Trophoblast cell (in vitro differentiated cells and primary cell): ENCODE data around the gene NUDT16L1.

Experiments used
- DNase-seq, 2 donors: peaks; one replicate each; pipeline ENCODE4 v3.0.0-alpha.2; 2016
- H2AFZ ChIP-seq: 2 replicates; pipeline ENCODE4 v1.6.1; 2013; ENCODE audit warnings: low read length, moderate library complexity, mild to moderate bottlenecking; ENCODE audit not compliant: insufficient read depth, poor library complexity
- H2AK5ac ChIP-seq: 2 replicates; pipeline ENCODE4 v1.6.1; 2013; ENCODE audit warnings: mild to moderate bottlenecking, low read length
- H2BK120ac ChIP-seq: 2 replicates; pipeline ENCODE4 v1.6.1; 2013; ENCODE audit warnings: low read length, mild to moderate bottlenecking, moderate library complexity; ENCODE audit not compliant: insufficient read depth, poor library complexity
- H2BK12ac ChIP-seq: 2 replicates; pipeline ENCODE4 v1.6.1; 2013; ENCODE audit warnings: mild to moderate bottlenecking, low read length, moderate library complexity
- H2BK5ac ChIP-seq: 2 replicates; pipeline ENCODE4 v1.6.1; 2013; ENCODE audit warnings: low read length, low read depth, moderate library complexity, mild to moderate bottlenecking; ENCODE audit not compliant: poor library complexity
- H3K14ac ChIP-seq: 2 replicates; pipeline ENCODE4 v1.6.1; 2013; ENCODE audit warnings: mild to moderate bottlenecking, low read length
- H3K18ac ChIP-seq: 2 replicates; pipeline ENCODE4 v1.6.1; 2013; ENCODE audit warnings: mild to moderate bottlenecking, low read length
- H3K23ac ChIP-seq: 2 replicates; pipeline ENCODE4 v1.6.1; 2013; ENCODE audit warnings: low read length
- H3K27ac ChIP-seq: 2 replicates; pipeline ENCODE4 v1.5.1; 2013; ENCODE audit warnings: low read depth, mild to moderate bottlenecking, inconsistent platforms, low read length, moderate library complexity
- H3K27me3 ChIP-seq: 2 replicates; pipeline ENCODE4 v1.6.1; 2013; ENCODE audit warnings: inconsistent platforms, mild to moderate bottlenecking, low read length, moderate library complexity; ENCODE audit not compliant: insufficient read depth
- H3K36me3 ChIP-seq, 2 experiments: 1 replicate in 1 of 2; 2 replicates in 1 of 2; pipeline ENCODE4 v1.6.1; 2013; ENCODE audit warnings: low read length in 2 of 2, mild to moderate bottlenecking in 2 of 2, moderate library complexity in 1 of 2; ENCODE audit not compliant: insufficient read depth in 2 of 2, control insufficient read depth in 1 of 2
- H3K4ac ChIP-seq: 2 replicates; pipeline ENCODE4 v1.6.1; 2013; ENCODE audit warnings: low read depth, mild to moderate bottlenecking, low read length, moderate library complexity
- H3K4me1 ChIP-seq, 2 experiments: 1 replicate in 1 of 2; 2 replicates in 1 of 2; pipeline ENCODE4 v1.6.1; 2013; ENCODE audit warnings: low read length in 2 of 2, mild to moderate bottlenecking in 2 of 2, moderate library complexity in 1 of 2; ENCODE audit not compliant: insufficient read depth in 2 of 2, control insufficient read depth in 1 of 2
- H3K4me2 ChIP-seq: 2 replicates; pipeline ENCODE4 v1.6.1; 2013; ENCODE audit warnings: inconsistent platforms, mild to moderate bottlenecking, low read length, moderate library complexity
- H3K4me3 ChIP-seq: 2 replicates; pipeline ENCODE4 v1.5.1; 2013; ENCODE audit warnings: mild to moderate bottlenecking, low read depth, low read length, inconsistent platforms
- H3K79me1 ChIP-seq: one replicate; pipeline ENCODE4 v1.6.1; 2013; ENCODE audit warnings: low read length
- H3K79me2 ChIP-seq: 2 replicates; pipeline ENCODE4 v1.6.1; 2013; ENCODE audit warnings: low read length, mild to moderate bottlenecking; ENCODE audit not compliant: control insufficient read depth, insufficient read depth, poor library complexity
- H3K9ac ChIP-seq: 2 replicates; pipeline ENCODE4 v1.6.1; 2013; ENCODE audit warnings: mild to moderate bottlenecking, low read length
- H3K9me3 ChIP-seq: 2 replicates; pipeline ENCODE4 v1.6.1; 2013; ENCODE audit warnings: low read depth, mild to moderate bottlenecking, control low read depth, inconsistent platforms, low read length; ENCODE audit not compliant: insufficient read depth
- H4K12ac ChIP-seq: 2 replicates; pipeline ENCODE4 v1.6.1; 2013; ENCODE audit warnings: low read depth, mild to moderate bottlenecking, low read length, moderate library complexity
- H4K8ac ChIP-seq: 2 replicates; pipeline ENCODE4 v1.6.1; 2013; ENCODE audit warnings: low read depth, mild to moderate bottlenecking, low read length, moderate library complexity
- H4K91ac ChIP-seq: one replicate; pipeline ENCODE4 v1.6.1; 2013; ENCODE audit warnings: low read depth, mild to moderate bottlenecking, low read length, moderate library complexity
- WGBS: extraction: QIAGEN DNeasy Blood & Tissue Kit; methylation state at CpG from one replicate; pipeline ENCODE4 v1.1.7; 2013; ENCODE audit warnings: missing lambda C conversion rate; ENCODE audit not compliant: insufficient read length, insufficient coverage; ENCODE audit errors: extremely low coverage; 5-methylcytosine and 5-hydroxymethylcytosine counted together

NUDT16L1 gene

DNA sequence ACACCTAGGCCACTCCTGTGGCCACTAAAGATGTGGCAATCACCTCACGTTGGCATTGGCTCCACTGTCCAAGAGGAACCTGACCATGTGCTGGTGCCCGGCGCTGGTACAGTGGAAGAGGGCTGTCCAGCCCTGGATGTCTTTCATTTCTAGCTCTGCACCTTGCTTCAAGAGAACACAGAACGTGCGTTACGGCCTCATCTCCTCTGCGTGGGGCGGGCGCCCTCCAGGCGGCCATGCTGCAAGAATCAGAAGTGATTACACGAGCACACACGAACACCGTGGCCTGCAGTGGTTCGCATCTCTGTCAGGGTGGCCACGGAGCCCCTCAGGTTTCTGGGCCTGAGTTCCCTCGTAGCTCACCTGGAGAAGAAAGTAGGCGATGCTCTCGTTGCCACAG, 33.3 kb downstream of the NUDT16L1 start:
- Histone ChIP-seq H4K91ac (no peak overlapping the region), H3K9ac (no peak overlapping the region), H2BK12ac (no peak overlapping the region), H2AK5ac (no peak overlapping the region), H3K79me1 (no peaks in the 10 kb centered on the region), H3K27ac (no peak overlapping the region), H3K4ac (no peak overlapping the region), H3K4me2 (no peak overlapping the region), H2AFZ (no peak overlapping the region), H3K23ac (no peak overlapping the region), H2BK5ac (no peak overlapping the region), H3K4me1 (no peaks in the 10 kb centered on the region), H3K79me2 (no peaks in the 10 kb centered on the region), H3K14ac (no peak overlapping the region), H3K4me3 (no peak overlapping the region), H3K18ac (no peak overlapping the region), H4K8ac (no peak overlapping the region), H4K12ac (no peak overlapping the region), H3K27me3 (no peaks in the 10 kb centered on the region), H2BK120ac (no peak overlapping the region), H3K9me3 (no peaks in the 10 kb centered on the region), H3K36me3 (peaks cover 31 to 35% of the 10 kb centered on the region in 2 experiments)
- DNase-seq = no peak
- no CpG with 5 or more reads among the region's 18 CpGs for WGBS

DNA sequence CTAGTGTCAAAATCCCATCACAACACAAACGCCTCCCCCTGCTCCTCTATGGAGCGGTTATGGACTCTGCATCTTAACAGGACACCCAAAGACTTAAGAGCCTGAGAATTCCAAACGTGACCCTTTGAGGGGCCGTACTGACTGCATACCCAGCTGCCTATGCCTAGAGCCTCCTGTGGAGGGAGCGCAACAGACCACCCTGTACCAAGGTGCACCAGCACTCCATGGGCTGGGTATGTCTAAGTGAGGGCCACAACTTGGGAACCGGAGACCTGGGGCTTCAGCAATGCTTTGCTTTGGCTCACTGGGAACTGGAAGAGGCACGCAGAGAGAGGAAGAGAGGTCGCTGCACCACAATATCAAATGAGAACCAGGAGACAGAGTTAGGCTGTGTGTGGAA, 35.3 kb downstream of the NUDT16L1 start:
- Histone ChIP-seq H3K79me1 (peaks cover under 1% of the 10 kb centered on the region), H3K36me3 (peaks cover 28 to 31% of the 10 kb centered on the region in 2 experiments), H3K27ac (no peak overlapping the region), H4K91ac (no peak overlapping the region), H3K23ac (no peak overlapping the region), H2AK5ac (no peak overlapping the region), H2AFZ (no peak overlapping the region), H3K14ac (no peak overlapping the region), H2BK5ac (no peak overlapping the region), H3K79me2 (peaks cover under 1% of the 10 kb centered on the region), H2BK120ac (no peak overlapping the region), H3K18ac (no peak overlapping the region), H2BK12ac (no peak overlapping the region), H4K12ac (no peak overlapping the region), H3K4me3 (no peak overlapping the region), H4K8ac (no peak overlapping the region), H3K27me3 (no peaks in the 10 kb centered on the region), H3K4me1 (peaks cover 0 to 2% of the 10 kb centered on the region in 2 experiments), H3K9ac (no peak overlapping the region), H3K4me2 (no peak overlapping the region), H3K4ac (no peak overlapping the region), H3K9me3 (no peaks in the 10 kb centered on the region)
- WGBS = no CpG with 5 or more reads among the region's 8 CpGs
- DNase-seq = no peak

- no peak overlapping the region for H3K18ac ChIP-seq
Observed at GRCh38 chr16:4729876-4730275, 36.5 kb downstream of the NUDT16L1 start.

DNA sequence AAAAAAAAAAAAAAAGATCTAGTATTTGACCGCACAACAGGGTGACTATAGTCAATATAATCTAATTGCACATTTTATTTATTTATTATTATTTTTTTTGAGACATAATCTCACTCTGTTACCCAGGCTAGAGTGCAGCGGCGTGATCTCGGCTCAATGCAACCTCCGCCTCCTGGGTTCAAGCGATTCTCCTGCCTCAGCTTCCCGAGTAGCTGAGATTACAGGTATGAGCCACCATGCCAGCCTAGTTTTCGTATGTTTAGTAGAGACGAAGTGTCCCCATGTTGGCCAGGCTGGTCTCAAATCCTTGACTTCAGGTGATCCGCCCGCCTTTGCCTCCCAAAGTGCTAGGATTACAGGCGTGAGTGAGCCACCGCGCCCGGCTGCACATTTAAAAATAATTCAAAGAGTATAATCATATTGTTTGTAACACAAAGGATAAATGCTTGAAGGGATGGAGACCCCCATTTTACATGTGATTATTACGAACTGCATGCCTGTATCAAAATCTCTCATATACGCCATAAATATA, 39.9 kb downstream of the NUDT16L1 start:
- no peak overlapping the region for H2BK12ac ChIP-seq
- no CpG with 5 or more reads among the region's 17 CpGs for WGBS
- H2AK5ac ChIP-seq = no peak overlapping the region
- H3K79me2 ChIP-seq = peaks cover 2% of the 10 kb centered on the region
- H3K4me2 ChIP-seq = peak overlapping the region; percentile 78
- H2AFZ ChIP-seq = peak overlapping the region; percentile 56
- peaks cover 7% of the 10 kb centered on the region for H3K79me1 ChIP-seq
- no peaks in the 10 kb centered on the region for H3K9me3 ChIP-seq
- no peak overlapping the region for H2BK120ac ChIP-seq
- no peak overlapping the region for H3K14ac ChIP-seq
- peaks cover 11 to 14% of the 10 kb centered on the region in 2 experiments for H3K36me3 ChIP-seq
- no peaks in the 10 kb centered on the region for H3K27me3 ChIP-seq
- H4K91ac ChIP-seq = no peak overlapping the region
- no peak overlapping the region for H3K9ac ChIP-seq
- H3K18ac ChIP-seq = no peak overlapping the region
- H3K4me3 ChIP-seq = no peak overlapping the region
- H3K4ac ChIP-seq = no peak overlapping the region
- no peak overlapping the region for H4K8ac ChIP-seq
- H4K12ac ChIP-seq = no peak overlapping the region
- H3K27ac ChIP-seq = no peak overlapping the region
- H3K23ac ChIP-seq = no peak overlapping the region
- H2BK5ac ChIP-seq = no peak overlapping the region
- peaks cover 11 to 15% of the 10 kb centered on the region in 2 experiments for H3K4me1 ChIP-seq
- DNase-seq = peak in 1 of 2 donors; percentile 3

More at GRCh38 chr16:4729876-4730275, 36.5 kb downstream of the NUDT16L1 start:
- Histone ChIP-seq H3K23ac (no peak overlapping the region), H3K4me1 (peaks cover under 1 to 2% of the 10 kb centered on the region in 2 experiments), H3K36me3 (peaks cover 24 to 27% of the 10 kb centered on the region in 2 experiments), H2AK5ac (no peak overlapping the region), H2BK5ac (no peak overlapping the region), H3K4ac (peak overlapping the region; percentile 9), H4K12ac (no peak overlapping the region), H3K79me1 (peaks cover 6% of the 10 kb centered on the region), H3K4me3 (no peak overlapping the region), H4K91ac (no peak overlapping the region), H2BK12ac (no peak overlapping the region), H3K4me2 (no peak overlapping the region), H3K9me3 (no peaks in the 10 kb centered on the region), H2AFZ (no peak overlapping the region), H3K27me3 (no peaks in the 10 kb centered on the region), H4K8ac (no peak overlapping the region), H2BK120ac (no peak overlapping the region), H3K9ac (no peak overlapping the region), H3K79me2 (peaks cover 2% of the 10 kb centered on the region), H3K27ac (no peak overlapping the region), H3K14ac (no peak overlapping the region)
- no CpG with 5 or more reads among the region's 15 CpGs for WGBS
- DNase-seq = no peak
